SK-N-SH (cell line): ENCODE data around the gene CDIPT.

Source experiments
- CHD2 ChIP-seq: fragments of 150-350 bp; IDR thresholded peaks from 2 replicates; pipeline ENCODE4 v1.6.1; 2018; ENCODE audit warnings: low read length; ENCODE audit not compliant: partially characterized antibody
- CTCF ChIP-seq: fragments of 200-600 bp; sonication (generic); IDR thresholded peaks from 2 replicates; pipeline ENCODE4 v1.6.1; 2017; ENCODE audit warnings: antibody characterized with exemption, mild to moderate bottlenecking, moderate library complexity
- EZH2phosphoT487 ChIP-seq: fragments of 200-600 bp; sonication (generic); IDR thresholded peaks from 2 replicates; pipeline ENCODE4 v1.6.1; 2017; ENCODE audit warnings: low read depth, mixed run types, mild to moderate bottlenecking, antibody characterized with exemption, moderate library complexity, borderline replicate concordance
- GABPA ChIP-seq: IDR thresholded peaks from 2 replicates; pipeline ENCODE4 v1.4.0; 2012; ENCODE audit warnings: low read depth, mild to moderate bottlenecking
- MAX ChIP-seq: IDR thresholded peaks from 2 replicates; pipeline ENCODE4 v1.4.0; 2012; ENCODE audit warnings: low read depth
- MXI1 ChIP-seq: IDR thresholded peaks from 2 replicates; pipeline ENCODE4 v1.6.1; 2012; ENCODE audit warnings: mild to moderate bottlenecking, low read depth, low read length, improper control_type of control experiment
- RCOR1 ChIP-seq: fragments of 150-350 bp; IDR thresholded peaks from 2 replicates; pipeline ENCODE4 v1.6.1; 2017; ENCODE audit warnings: antibody characterized with exemption, low read length
- RFX5 ChIP-seq: IDR thresholded peaks from 2 replicates; pipeline ENCODE4 v1.6.1; 2012; ENCODE audit warnings: mild to moderate bottlenecking, improper control_type of control experiment, low read length
- SIN3A ChIP-seq: IDR thresholded peaks from 2 replicates; pipeline ENCODE4 v1.6.1; 2012; ENCODE audit warnings: low read depth, mild to moderate bottlenecking, low read length, moderate library complexity, borderline replicate concordance
- SMC3 ChIP-seq: IDR thresholded peaks from 2 replicates; pipeline ENCODE4 v1.6.1; 2012; ENCODE audit warnings: low read depth, low read length, improper control_type of control experiment
- TAF1 ChIP-seq: IDR thresholded peaks from 2 replicates; pipeline ENCODE4 v1.6.1; 2012; ENCODE audit warnings: low read depth, mild to moderate bottlenecking, low read length, moderate library complexity, borderline replicate concordance
- TEAD4 ChIP-seq: IDR thresholded peaks from 2 replicates; pipeline ENCODE4 v1.4.0; 2012; ENCODE audit warnings: mild to moderate bottlenecking, borderline replicate concordance; ENCODE audit not compliant: insufficient read depth
- TF ChIP-seq, protein P1 (sequence below): IDR thresholded peaks from 2 replicates; pipeline ENCODE4; 2012

- TF ChIP-seq RFX5 = no peak
- no peak for TF ChIP-seq CTCF
- TF ChIP-seq TAF1 = no peak
- no peak for TF ChIP-seq TEAD4
- TF ChIP-seq RCOR1 = no peak
- TF ChIP-seq, protein P1, sequence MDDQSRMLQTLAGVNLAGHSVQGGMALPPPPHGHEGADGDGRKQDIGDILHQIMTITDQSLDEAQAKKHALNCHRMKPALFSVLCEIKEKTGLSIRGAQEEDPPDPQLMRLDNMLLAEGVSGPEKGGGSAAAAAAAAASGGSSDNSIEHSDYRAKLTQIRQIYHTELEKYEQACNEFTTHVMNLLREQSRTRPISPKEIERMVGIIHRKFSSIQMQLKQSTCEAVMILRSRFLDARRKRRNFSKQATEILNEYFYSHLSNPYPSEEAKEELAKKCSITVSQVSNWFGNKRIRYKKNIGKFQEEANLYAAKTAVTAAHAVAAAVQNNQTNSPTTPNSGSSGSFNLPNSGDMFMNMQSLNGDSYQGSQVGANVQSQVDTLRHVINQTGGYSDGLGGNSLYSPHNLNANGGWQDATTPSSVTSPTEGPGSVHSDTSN = no peak
- TF ChIP-seq MAX = no peak
- no peak for TF ChIP-seq MXI1
- TF ChIP-seq SIN3A = no peak
- TF ChIP-seq GABPA = no peak
- no peak for TF ChIP-seq SMC3
- no peak for TF ChIP-seq EZH2phosphoT487
- no peak for TF ChIP-seq CHD2
Measured at GRCh38 chr16:29864205-29864604, 1.2 kb upstream of the CDIPT start.
